Upper lobe of left lung (tissue), 4 donors: ENCODE data around the gene BSN.

Experiments
- POLR2AphosphoS5 ChIP-seq, 2 donors: sonication (generic); formaldehyde crosslinking; IDR thresholded peaks; one replicate each; pipeline ENCODE4 v1.5.1; 2017; ENCODE audit warnings: antibody characterized with exemption in 2 of 2
- TF ChIP-seq, protein P1 (sequence below), 6 experiments: fragments of 450-650 bp in 4 of 6; fragments of 200-600 bp in 2 of 6; sonication (generic) in 2 of 6; IDR thresholded peaks; one replicate each; pipeline ENCODE4 v1.5.1; 2016 to 2019; ENCODE audit warnings: antibody characterized with exemption in 6 of 6

DNA sequence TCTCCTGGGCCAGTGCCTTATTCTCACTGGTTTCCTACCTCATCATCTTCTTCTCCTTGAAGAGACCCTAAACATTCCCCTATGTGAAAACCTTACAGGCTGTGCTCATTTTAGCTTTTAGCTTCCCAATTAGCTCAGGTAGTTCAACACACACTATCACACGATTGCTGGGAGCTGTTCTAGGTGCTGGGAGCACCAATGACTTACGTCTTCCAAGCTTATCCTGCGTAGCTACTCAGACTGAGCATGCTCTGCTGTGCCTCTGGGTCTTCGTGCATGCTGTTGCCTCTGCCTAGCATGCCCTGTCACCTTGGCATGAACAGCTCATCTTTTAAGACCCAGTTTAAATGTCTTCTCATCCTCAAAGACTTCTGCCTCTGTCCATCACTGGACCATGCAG is 64.1 kb downstream of the BSN start:
- TF ChIP-seq, protein P1, sequence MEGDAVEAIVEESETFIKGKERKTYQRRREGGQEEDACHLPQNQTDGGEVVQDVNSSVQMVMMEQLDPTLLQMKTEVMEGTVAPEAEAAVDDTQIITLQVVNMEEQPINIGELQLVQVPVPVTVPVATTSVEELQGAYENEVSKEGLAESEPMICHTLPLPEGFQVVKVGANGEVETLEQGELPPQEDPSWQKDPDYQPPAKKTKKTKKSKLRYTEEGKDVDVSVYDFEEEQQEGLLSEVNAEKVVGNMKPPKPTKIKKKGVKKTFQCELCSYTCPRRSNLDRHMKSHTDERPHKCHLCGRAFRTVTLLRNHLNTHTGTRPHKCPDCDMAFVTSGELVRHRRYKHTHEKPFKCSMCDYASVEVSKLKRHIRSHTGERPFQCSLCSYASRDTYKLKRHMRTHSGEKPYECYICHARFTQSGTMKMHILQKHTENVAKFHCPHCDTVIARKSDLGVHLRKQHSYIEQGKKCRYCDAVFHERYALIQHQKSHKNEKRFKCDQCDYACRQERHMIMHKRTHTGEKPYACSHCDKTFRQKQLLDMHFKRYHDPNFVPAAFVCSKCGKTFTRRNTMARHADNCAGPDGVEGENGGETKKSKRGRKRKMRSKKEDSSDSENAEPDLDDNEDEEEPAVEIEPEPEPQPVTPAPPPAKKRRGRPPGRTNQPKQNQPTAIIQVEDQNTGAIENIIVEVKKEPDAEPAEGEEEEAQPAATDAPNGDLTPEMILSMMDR (IDR thresholded peaks at IDR 0.05) = no peak
- TF ChIP-seq POLR2AphosphoS5 (IDR thresholded peaks at IDR 0.05) = no peak
